Neural cell (in vitro differentiated cells): ENCODE measurements around the gene ADRA2B. TPM values are rescaled to one million over a fixed set of nuclear protein-coding genes. Genes with fewer than 3 reads are reported as not detected.

Experiments used
- H2AFZ ChIP-seq: fragments of 200-600, 300-800 bp; sonication (generic), shearing (Covaris generic); 2 replicates; pipeline ENCODE4 v1.6.0; 2014; ENCODE audit warnings: low read depth, mild to moderate bottlenecking, antibody characterized with exemption, low read length, moderate library complexity
- H3F3A ChIP-seq: fragments of 200-600 bp; shearing (Covaris generic); 2 replicates; pipeline ENCODE4 v1.6.1; 2016; ENCODE audit warnings: mild to moderate bottlenecking, moderate library complexity, mixed read lengths, antibody characterized with exemption, low read length; ENCODE audit not compliant: insufficient read depth, poor library complexity, severe bottlenecking
- H3K27ac ChIP-seq: fragments of 200-600, 300-800 bp; sonication (generic), shearing (Covaris generic); 2 replicates; pipeline ENCODE4 v1.5.1; 2014; ENCODE audit warnings: mild to moderate bottlenecking, low read length, moderate library complexity
- H3K27me3 ChIP-seq: fragments of 300-800, 200-600 bp; sonication (generic), shearing (Covaris generic); 2 replicates; pipeline ENCODE4 v1.6.0; 2014; ENCODE audit warnings: mild to moderate bottlenecking, low read depth, low read length, moderate library complexity; ENCODE audit not compliant: insufficient read depth
- H3K36me3 ChIP-seq: fragments of 300-800, 200-600 bp; sonication (generic), shearing (Covaris generic); 2 replicates; pipeline ENCODE4 v1.5.1; 2014; ENCODE audit warnings: mild to moderate bottlenecking, antibody characterized with exemption, low read length, moderate library complexity; ENCODE audit not compliant: insufficient read depth
- H3K4me2 ChIP-seq: fragments of 300-800, 200-600 bp; sonication (generic), shearing (Covaris generic); 2 replicates; pipeline ENCODE4 v1.6.0; 2014; ENCODE audit warnings: mild to moderate bottlenecking, low read length
- H3K4me3 ChIP-seq: fragments of 300-800, 200-600 bp; sonication (generic), shearing (Covaris generic); 2 replicates; pipeline ENCODE4 v1.5.1; 2014; ENCODE audit warnings: mild to moderate bottlenecking, low read length, moderate library complexity
- H3K79me2 ChIP-seq: fragments of 200-600 bp; shearing (Covaris generic); replicated peaks from 2 replicates; pipeline ENCODE4 v1.6.0; 2014; ENCODE audit warnings: mild to moderate bottlenecking, low read length, moderate library complexity; ENCODE audit not compliant: insufficient read depth
- H3K9ac ChIP-seq: fragments of 300-800, 200-600 bp; sonication (generic), shearing (Covaris generic); 2 replicates; pipeline ENCODE4 v1.6.1; 2016; ENCODE audit warnings: mild to moderate bottlenecking, low read length, mixed read lengths
- H3K9me2 ChIP-seq: fragments of 200-600 bp; shearing (Covaris generic); 2 replicates; pipeline ENCODE4 v1.6.1; 2016; ENCODE audit warnings: mild to moderate bottlenecking, low read length, mixed read lengths; ENCODE audit not compliant: insufficient read depth
- H3K9me3 ChIP-seq: fragments of 200-600, 300-800 bp; sonication (generic), shearing (Covaris generic); 2 replicates; pipeline ENCODE4 v1.6.1; 2016; ENCODE audit warnings: mild to moderate bottlenecking, mixed run types, low read length, moderate library complexity, mixed read lengths
- H4K20me1 ChIP-seq: fragments of 200-600 bp; shearing (Covaris generic); 2 replicates; pipeline ENCODE4 v1.6.1; 2016; ENCODE audit warnings: mild to moderate bottlenecking, mixed run types; ENCODE audit not compliant: insufficient read depth
- EP300 ChIP-seq: fragments of 450-650 bp; conservative IDR thresholded peaks from 2 replicates; pipeline ENCODE4 v1.6.1; 2014; ENCODE audit warnings: antibody characterized with exemption, mild to moderate bottlenecking, moderate library complexity; ENCODE audit not compliant: poor library complexity, severe bottlenecking
- EZH2 ChIP-seq: fragments of 200-600, 300-800 bp; shearing (Covaris generic), sonication (generic); IDR thresholded peaks from 2 replicates; pipeline ENCODE4 v1.6.1; 2014; ENCODE audit warnings: antibody characterized with exemption, low read length, borderline replicate concordance, mild to moderate bottlenecking; ENCODE audit not compliant: insufficient read depth, poor library complexity, severe bottlenecking
- MXI1 ChIP-seq: fragments of 450-650 bp; conservative IDR thresholded peaks from 2 replicates; pipeline ENCODE4 v1.6.1; 2014; ENCODE audit warnings: antibody characterized with exemption, mild to moderate bottlenecking; ENCODE audit not compliant: poor library complexity, severe bottlenecking
- POLR2AphosphoS5 ChIP-seq: IDR thresholded peaks from 2 replicates; pipeline ENCODE4 v1.6.1; 2012
- RAD21 ChIP-seq: fragments of 450-650 bp; conservative IDR thresholded peaks from 2 replicates; pipeline ENCODE4 v1.6.1; 2014; ENCODE audit warnings: antibody characterized with exemption, mild to moderate bottlenecking, moderate library complexity
- SMC3 ChIP-seq: fragments of 450-650 bp; conservative IDR thresholded peaks from 2 replicates; pipeline ENCODE4 v1.6.1; 2014; ENCODE audit warnings: antibody characterized with exemption, mild to moderate bottlenecking, moderate library complexity; ENCODE audit not compliant: poor library complexity
- TAF1 ChIP-seq: IDR thresholded peaks from 2 replicates; pipeline ENCODE4 v1.6.1; 2012; ENCODE audit warnings: low read depth
- polyA plus RNA-seq: library from polyadenylated mRNA; depleted of rRNA; stranded (reverse); fragments of >200 nt; gene quantifications from 2 replicates; pipeline ENCODE4 v1.2.3, GENCODE V29; 2014
- TF ChIP-seq, protein P1 (sequence below): IDR thresholded peaks from 2 replicates; pipeline ENCODE4 v1.6.1; 2012; ENCODE audit warnings: borderline replicate concordance
- TF ChIP-seq, protein P2 (sequence below): fragments of 450-650 bp; IDR thresholded peaks from 2 replicates; pipeline ENCODE4 v1.5.1; 2014; ENCODE audit warnings: antibody characterized with exemption, mild to moderate bottlenecking, moderate library complexity; ENCODE audit not compliant: poor library complexity, severe bottlenecking

The ADRA2B gene
- polyA plus RNA-seq, 1 donor from 2014 or later = not detected

DNA sequence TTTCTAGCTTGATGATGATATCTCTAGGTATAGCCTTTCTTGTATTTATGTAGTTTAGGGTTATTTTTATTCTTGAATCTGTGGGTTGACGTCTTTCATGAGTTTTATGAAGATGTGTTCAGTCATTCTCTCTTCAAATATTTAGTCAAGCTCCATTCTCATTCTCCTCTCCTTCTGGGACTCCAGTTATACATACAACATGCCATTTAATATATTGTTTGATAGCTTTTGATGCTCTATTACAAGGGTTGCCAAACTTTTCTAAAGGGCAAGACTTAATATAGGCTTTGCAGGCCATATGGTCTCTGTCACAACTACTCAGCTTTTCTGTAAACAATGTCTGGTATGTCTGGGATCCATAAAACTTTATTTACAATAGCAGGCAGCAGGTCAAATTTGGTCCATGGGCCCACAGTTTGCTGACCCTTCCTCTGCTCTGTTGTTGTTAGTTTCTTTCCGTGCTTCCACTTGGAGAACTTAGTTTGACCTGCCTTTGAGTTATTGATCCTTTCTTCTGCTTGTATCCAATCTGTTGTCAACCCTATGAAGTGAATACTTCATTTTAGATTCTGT is 41.1 kb downstream of the ADRA2B start:
- H3K79me2 ChIP-seq = no peaks in the 10 kb centered on the region
- no peaks in the 10 kb centered on the region for H4K20me1 ChIP-seq
- H3K27me3 ChIP-seq = no peaks in the 10 kb centered on the region
- H3K4me3 ChIP-seq = no peak overlapping the region
- no peaks in the 10 kb centered on the region for H3K9me2 ChIP-seq
- H3K9ac ChIP-seq = no peak overlapping the region
- no peaks in the 10 kb centered on the region for H3K36me3 ChIP-seq
- TF ChIP-seq, protein P1, sequence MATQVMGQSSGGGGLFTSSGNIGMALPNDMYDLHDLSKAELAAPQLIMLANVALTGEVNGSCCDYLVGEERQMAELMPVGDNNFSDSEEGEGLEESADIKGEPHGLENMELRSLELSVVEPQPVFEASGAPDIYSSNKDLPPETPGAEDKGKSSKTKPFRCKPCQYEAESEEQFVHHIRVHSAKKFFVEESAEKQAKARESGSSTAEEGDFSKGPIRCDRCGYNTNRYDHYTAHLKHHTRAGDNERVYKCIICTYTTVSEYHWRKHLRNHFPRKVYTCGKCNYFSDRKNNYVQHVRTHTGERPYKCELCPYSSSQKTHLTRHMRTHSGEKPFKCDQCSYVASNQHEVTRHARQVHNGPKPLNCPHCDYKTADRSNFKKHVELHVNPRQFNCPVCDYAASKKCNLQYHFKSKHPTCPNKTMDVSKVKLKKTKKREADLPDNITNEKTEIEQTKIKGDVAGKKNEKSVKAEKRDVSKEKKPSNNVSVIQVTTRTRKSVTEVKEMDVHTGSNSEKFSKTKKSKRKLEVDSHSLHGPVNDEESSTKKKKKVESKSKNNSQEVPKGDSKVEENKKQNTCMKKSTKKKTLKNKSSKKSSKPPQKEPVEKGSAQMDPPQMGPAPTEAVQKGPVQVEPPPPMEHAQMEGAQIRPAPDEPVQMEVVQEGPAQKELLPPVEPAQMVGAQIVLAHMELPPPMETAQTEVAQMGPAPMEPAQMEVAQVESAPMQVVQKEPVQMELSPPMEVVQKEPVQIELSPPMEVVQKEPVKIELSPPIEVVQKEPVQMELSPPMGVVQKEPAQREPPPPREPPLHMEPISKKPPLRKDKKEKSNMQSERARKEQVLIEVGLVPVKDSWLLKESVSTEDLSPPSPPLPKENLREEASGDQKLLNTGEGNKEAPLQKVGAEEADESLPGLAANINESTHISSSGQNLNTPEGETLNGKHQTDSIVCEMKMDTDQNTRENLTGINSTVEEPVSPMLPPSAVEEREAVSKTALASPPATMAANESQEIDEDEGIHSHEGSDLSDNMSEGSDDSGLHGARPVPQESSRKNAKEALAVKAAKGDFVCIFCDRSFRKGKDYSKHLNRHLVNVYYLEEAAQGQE = no peak
- TF ChIP-seq MXI1 (no peak), EP300 (no peak), POLR2AphosphoS5 (no peak), SMC3 (no peak), TAF1 (no peak), RAD21 (no peak), EZH2 (no peak)
- TF ChIP-seq, protein P2, sequence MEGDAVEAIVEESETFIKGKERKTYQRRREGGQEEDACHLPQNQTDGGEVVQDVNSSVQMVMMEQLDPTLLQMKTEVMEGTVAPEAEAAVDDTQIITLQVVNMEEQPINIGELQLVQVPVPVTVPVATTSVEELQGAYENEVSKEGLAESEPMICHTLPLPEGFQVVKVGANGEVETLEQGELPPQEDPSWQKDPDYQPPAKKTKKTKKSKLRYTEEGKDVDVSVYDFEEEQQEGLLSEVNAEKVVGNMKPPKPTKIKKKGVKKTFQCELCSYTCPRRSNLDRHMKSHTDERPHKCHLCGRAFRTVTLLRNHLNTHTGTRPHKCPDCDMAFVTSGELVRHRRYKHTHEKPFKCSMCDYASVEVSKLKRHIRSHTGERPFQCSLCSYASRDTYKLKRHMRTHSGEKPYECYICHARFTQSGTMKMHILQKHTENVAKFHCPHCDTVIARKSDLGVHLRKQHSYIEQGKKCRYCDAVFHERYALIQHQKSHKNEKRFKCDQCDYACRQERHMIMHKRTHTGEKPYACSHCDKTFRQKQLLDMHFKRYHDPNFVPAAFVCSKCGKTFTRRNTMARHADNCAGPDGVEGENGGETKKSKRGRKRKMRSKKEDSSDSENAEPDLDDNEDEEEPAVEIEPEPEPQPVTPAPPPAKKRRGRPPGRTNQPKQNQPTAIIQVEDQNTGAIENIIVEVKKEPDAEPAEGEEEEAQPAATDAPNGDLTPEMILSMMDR = no peak
- no peak overlapping the region for H2AFZ ChIP-seq
- H3F3A ChIP-seq = no peaks in the 10 kb centered on the region
- no peak overlapping the region for H3K4me2 ChIP-seq
- H3K27ac ChIP-seq = no peak overlapping the region
- H3K9me3 ChIP-seq = peaks cover 6% of the 10 kb centered on the region

DNA sequence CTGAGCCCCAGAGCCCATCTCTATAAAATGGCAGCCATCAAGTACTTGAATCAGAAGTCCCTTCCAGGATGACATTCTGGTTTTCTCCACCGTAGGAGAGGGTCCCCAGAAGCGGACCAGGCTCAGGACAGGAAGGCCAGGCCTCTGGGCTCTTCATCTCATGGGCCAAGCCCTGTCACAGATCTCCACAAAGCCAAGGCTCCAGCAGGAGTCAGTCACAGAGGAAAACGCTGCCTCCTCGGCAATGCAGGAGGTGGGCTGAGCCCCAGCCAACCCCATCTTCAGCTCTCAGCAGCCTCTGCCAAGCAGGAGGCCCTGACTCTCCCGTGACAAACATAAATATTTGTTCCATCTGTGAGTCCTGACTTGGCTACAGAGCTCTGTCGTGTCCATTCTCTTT is 42.2 kb downstream of the ADRA2B start:
- H3K79me2 ChIP-seq = no peaks in the 10 kb centered on the region
- H3K4me3 ChIP-seq = no peak overlapping the region
- no peaks in the 10 kb centered on the region for H3K27me3 ChIP-seq
- no peak overlapping the region for H3K9ac ChIP-seq
- no peak overlapping the region for H3K4me2 ChIP-seq
- H3K36me3 ChIP-seq = no peaks in the 10 kb centered on the region
- H3F3A ChIP-seq = no peaks in the 10 kb centered on the region
- H2AFZ ChIP-seq = no peak overlapping the region
- TF ChIP-seq, protein P2 = no peak
- TF ChIP-seq SMC3 (no peak), EP300 (no peak), EZH2 (no peak), POLR2AphosphoS5 (no peak), TAF1 (no peak), MXI1 (no peak)
- H3K27ac ChIP-seq = no peak overlapping the region
- H3K9me3 ChIP-seq = peaks cover 6% of the 10 kb centered on the region
- no peaks in the 10 kb centered on the region for H4K20me1 ChIP-seq
- H3K9me2 ChIP-seq = no peaks in the 10 kb centered on the region
